Gastrocnemius medialis (tissue), 4 donors: ENCODE measurements around the gene CDR2. TPM values are rescaled to one million over a fixed set of nuclear protein-coding genes. Genes with fewer than 3 reads are reported as not detected.
"Not testable (repeated sequence)": the region's sequence is repeated elsewhere in the genome, so short reads cannot be mapped to it uniquely, and the experiment has no call there.

Experiments
- ATAC-seq, 2 donors: fragments of 150-250 bp; one replicate each; pipeline ENCODE4 v1.9.1; 2016
- DNase-seq, 2 donors: peaks; one replicate each; pipeline ENCODE4 v3.0.0-alpha.2; 2019
- H3K27ac ChIP-seq, 4 donors: fragments of 200-600 bp; sonication (generic); 1 replicate in 1 of 4; 2 replicates in 3 of 4; pipeline ENCODE4 v1.5.1; 2016 to 2018; ENCODE audit warnings: mild to moderate bottlenecking in 2 of 4, moderate library complexity in 1 of 4
- H3K27me3 ChIP-seq, 3 donors: fragments of 200-600 bp; sonication (generic) in 2 of 3; 1 replicate in 1 of 3; 2 replicates in 2 of 3; pipeline versions ENCODE4 v1.5.1 to v1.6.0; 2016 to 2019; ENCODE audit warnings: mild to moderate bottlenecking in 1 of 3, moderate library complexity in 1 of 3
- H3K36me3 ChIP-seq, 2 donors: fragments of 200-600 bp; sonication (generic) in 1 of 2; one replicate each; pipeline ENCODE4 v1.5.1; 2017 to 2018
- H3K4me1 ChIP-seq, 2 donors: fragments of 200-600 bp; sonication (generic) in 1 of 2; one replicate each; pipeline ENCODE4 v1.5.1; 2016 to 2017; ENCODE audit warnings: mild to moderate bottlenecking in 2 of 2
- H3K4me3 ChIP-seq, 4 donors: fragments of 200-600 bp; sonication (generic) in 3 of 4; 1 replicate in 1 of 4; 2 replicates in 3 of 4; pipeline ENCODE4 v1.5.1; 2016 to 2019; ENCODE audit warnings: mild to moderate bottlenecking in 2 of 4
- H3K9me3 ChIP-seq, 3 donors: fragments of 200-600 bp; sonication (generic) in 2 of 3; 1 replicate in 1 of 3; 2 replicates in 2 of 3; pipeline ENCODE4 v1.5.1; 2016 to 2019
- POLR2A ChIP-seq, 2 donors: fragments of 450-650 bp; IDR thresholded peaks; one replicate each; pipeline ENCODE4 v1.6.1; 2017; ENCODE audit warnings: antibody characterized with exemption in 2 of 2, mild to moderate bottlenecking in 2 of 2, moderate library complexity in 2 of 2
- in situ Hi-C, 4 donors: fragments of 200-750 bp; cut with MboI; loops; one replicate each; pipeline versions ENCODE4 v1.15.0 to v1.8.0; 2017; ENCODE audit warnings: low sequenced_read_pairs in 4 of 4
- intact Hi-C: fragments of 100-400 bp; cut with DNase I; formaldehyde crosslinking; loops from one replicate; pipeline ENCODE4 v1.15.1; 2023; ENCODE audit warnings: low total_unique reads
- total RNA-seq, 4 donors: library from RNA; depleted of rRNA; stranded (reverse); fragments of >200 nt; gene quantifications; one replicate each; pipeline versions ENCODE4 v1.1.0 to v1.2.3, GENCODE V29; 2016
- TF ChIP-seq, protein P1 (sequence below), 5 experiments: fragments of 450-650 bp in 3 of 5; fragments of 200-600 bp in 2 of 5; sonication (generic) in 2 of 5; IDR thresholded peaks in 4 of 5; conservative IDR thresholded peaks in 1 of 5; 1 replicate in 4 of 5; 2 replicates in 1 of 5; pipeline ENCODE4 v1.5.1; 2016 to 2019; ENCODE audit warnings: antibody characterized with exemption in 5 of 5, mild to moderate bottlenecking in 3 of 5, moderate library complexity in 3 of 5

CDR2 gene
- total RNA-seq, 4 donors from 2014 or later = 4.1 to 7.6 (median 7.3) TPM

GRCh38 chr16:22307838-22308237 lies 66.6 kb downstream of the CDR2 start:
- H3K4me1 ChIP-seq = no peaks in the 10 kb centered on the region
- no peak for TF ChIP-seq POLR2A (IDR thresholded peaks at IDR 0.05)
- TF ChIP-seq, protein P1, sequence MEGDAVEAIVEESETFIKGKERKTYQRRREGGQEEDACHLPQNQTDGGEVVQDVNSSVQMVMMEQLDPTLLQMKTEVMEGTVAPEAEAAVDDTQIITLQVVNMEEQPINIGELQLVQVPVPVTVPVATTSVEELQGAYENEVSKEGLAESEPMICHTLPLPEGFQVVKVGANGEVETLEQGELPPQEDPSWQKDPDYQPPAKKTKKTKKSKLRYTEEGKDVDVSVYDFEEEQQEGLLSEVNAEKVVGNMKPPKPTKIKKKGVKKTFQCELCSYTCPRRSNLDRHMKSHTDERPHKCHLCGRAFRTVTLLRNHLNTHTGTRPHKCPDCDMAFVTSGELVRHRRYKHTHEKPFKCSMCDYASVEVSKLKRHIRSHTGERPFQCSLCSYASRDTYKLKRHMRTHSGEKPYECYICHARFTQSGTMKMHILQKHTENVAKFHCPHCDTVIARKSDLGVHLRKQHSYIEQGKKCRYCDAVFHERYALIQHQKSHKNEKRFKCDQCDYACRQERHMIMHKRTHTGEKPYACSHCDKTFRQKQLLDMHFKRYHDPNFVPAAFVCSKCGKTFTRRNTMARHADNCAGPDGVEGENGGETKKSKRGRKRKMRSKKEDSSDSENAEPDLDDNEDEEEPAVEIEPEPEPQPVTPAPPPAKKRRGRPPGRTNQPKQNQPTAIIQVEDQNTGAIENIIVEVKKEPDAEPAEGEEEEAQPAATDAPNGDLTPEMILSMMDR (IDR thresholded peaks at IDR 0.05 in 4 of 5, conservative IDR thresholded peaks at IDR 0.05 in 1 of 5) = no peak
- ATAC-seq (no peak), DNase-seq (no peak)
- intact Hi-C loops (no loop called here), in situ Hi-C loops (no loop called here)
- H3K27ac ChIP-seq = no peak overlapping the region
- no peaks in the 10 kb centered on the region for H3K9me3 ChIP-seq
- no peak overlapping the region for H3K4me3 ChIP-seq
- H3K27me3 ChIP-seq = no peaks in the 10 kb centered on the region
- H3K36me3 ChIP-seq = peaks cover 3 to 94% of the 10 kb centered on the region in 2 donors

DNA sequence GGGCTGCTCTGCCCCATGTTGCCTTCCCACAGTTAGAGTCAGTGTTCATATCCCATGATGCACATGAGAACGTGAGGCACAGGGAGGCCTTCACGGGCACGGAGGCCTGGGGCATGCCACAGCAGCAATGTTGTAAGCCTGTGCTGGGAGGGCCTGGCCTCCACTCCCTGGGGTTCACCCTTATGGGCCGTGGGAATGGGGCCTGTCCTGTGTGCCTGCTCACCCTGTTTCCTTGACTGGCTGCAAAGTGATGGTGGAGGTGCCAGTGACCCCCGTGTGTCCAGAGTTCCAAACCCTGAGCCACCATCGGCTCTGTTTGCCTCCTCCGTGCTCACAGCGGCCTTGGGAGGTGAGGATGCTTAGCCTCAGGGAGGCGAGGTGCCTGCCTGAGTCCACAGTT lies 67.6 kb downstream of the CDR2 start:
- Histone ChIP-seq H3K27ac (no peak overlapping the region), H3K36me3 (peaks cover 3 to 92% of the 10 kb centered on the region in 2 donors), H3K27me3 (no peaks in the 10 kb centered on the region), H3K4me1 (no peaks in the 10 kb centered on the region), H3K9me3 (no peaks in the 10 kb centered on the region), H3K4me3 (no peak overlapping the region)
- intact Hi-C loops = no loop called here
- in situ Hi-C loops = no loop called here
- TF ChIP-seq POLR2A (IDR thresholded peaks at IDR 0.05) = no peak
- TF ChIP-seq, protein P1 (IDR thresholded peaks at IDR 0.05 in 4 of 5, conservative IDR thresholded peaks at IDR 0.05 in 1 of 5) = no peak
- no peak for DNase-seq
- ATAC-seq = no peak

DNA sequence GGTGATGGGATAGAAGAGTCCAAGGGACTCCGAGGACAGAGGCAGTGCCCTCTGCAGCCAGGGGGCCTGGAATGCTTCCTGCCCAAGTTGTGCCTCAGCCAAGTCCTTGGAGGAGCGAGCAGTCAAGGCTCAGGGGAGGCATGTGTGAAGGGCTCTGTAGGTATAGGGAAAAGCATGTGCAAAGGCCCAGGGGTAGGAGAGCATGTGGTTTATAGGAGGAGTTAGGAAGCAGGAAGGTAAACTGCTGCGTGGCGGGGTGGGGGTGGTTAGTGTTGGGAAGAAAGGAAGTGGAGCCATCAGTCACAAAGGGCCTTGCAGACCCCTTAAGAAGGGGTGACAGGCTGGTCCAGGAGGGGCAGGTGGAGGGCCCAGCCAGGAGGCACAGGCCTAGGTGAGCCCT lies 70.0 kb downstream of the CDR2 start:
- Histone ChIP-seq H3K4me3 (no peak overlapping the region), H3K4me1 (peaks cover 9% of the 10 kb centered on the region in 2 donors), H3K9me3 (no peaks in the 10 kb centered on the region), H3K27me3 (no peaks in the 10 kb centered on the region), H3K36me3 (peaks cover 0 to 68% of the 10 kb centered on the region in 2 donors), H3K27ac (no peak overlapping the region)
- ATAC-seq = no peak
- no peak for DNase-seq
- in situ Hi-C loops = no loop called here
- intact Hi-C loops = no loop called here
- no peak for TF ChIP-seq POLR2A (IDR thresholded peaks at IDR 0.05)

GRCh38 chr16:22302776-22303363 lies 71.5 kb downstream of the CDR2 start:
- Histone ChIP-seq H3K36me3 (peaks cover 0 to 53% of the 10 kb centered on the region in 2 donors), H3K4me3 (no peak overlapping the region), H3K27me3 (no peaks in the 10 kb centered on the region), H3K27ac (no peak overlapping the region), H3K4me1 (peaks cover 12 to 18% of the 10 kb centered on the region in 2 donors), H3K9me3 (no peaks in the 10 kb centered on the region)
- no peak for TF ChIP-seq POLR2A (IDR thresholded peaks at IDR 0.05)
- TF ChIP-seq, protein P1 (IDR thresholded peaks at IDR 0.05 in 4 of 5, conservative IDR thresholded peaks at IDR 0.05 in 1 of 5) = no peak
- DNase-seq (no peak), ATAC-seq (no peak)
- intact Hi-C loops (no loop called here), in situ Hi-C loops (no loop called here)

GRCh38 chr16:22301423-22301822 lies 73.0 kb downstream of the CDR2 start:
- H3K9me3 ChIP-seq, H3K27ac ChIP-seq, in situ Hi-C loops, H3K4me3 ChIP-seq, H3K27me3 ChIP-seq, ATAC-seq, DNase-seq, intact Hi-C loops: not testable (repeated sequence)
- Histone ChIP-seq H3K4me1 (peaks cover 12 to 18% of the 10 kb centered on the region in 2 donors), H3K36me3 (peaks cover 0 to 38% of the 10 kb centered on the region in 2 donors)
